HG03064 (cell line): ENCODE measurements around the gene LATS1.
"Not testable (repeated sequence)": the region's sequence is repeated elsewhere in the genome, so short reads cannot be mapped to it uniquely, and the experiment has no call there.

Experiments used
- ATAC-seq: cut with Tn5 transposase; IDR thresholded peaks from one replicate; pipeline ENCODE4 v1.9.1; 2021; ENCODE audit warnings: low read depth; ENCODE audit not compliant: unreplicated experiment

Gene LATS1

DNA sequence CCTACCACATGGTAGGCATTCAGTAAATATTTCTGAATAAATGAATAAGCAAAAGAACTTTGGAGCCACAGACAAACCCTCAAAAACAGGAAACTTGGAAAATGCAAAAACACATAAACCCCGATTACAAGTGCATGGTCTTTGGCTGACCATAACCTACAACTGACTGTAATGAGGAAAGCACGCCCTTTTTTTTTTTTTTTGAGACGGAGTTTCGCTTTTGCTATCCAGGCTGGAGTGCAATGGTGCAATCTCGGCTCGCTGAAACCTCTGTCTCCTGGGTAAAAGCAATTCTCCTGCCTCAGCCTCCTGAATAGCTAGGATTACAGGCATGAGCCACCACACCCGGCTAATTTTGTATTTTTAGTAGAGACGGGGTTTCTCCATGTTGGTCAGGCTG, 11.9 kb upstream of the LATS1 start:
- ATAC-seq = no peak

DNA sequence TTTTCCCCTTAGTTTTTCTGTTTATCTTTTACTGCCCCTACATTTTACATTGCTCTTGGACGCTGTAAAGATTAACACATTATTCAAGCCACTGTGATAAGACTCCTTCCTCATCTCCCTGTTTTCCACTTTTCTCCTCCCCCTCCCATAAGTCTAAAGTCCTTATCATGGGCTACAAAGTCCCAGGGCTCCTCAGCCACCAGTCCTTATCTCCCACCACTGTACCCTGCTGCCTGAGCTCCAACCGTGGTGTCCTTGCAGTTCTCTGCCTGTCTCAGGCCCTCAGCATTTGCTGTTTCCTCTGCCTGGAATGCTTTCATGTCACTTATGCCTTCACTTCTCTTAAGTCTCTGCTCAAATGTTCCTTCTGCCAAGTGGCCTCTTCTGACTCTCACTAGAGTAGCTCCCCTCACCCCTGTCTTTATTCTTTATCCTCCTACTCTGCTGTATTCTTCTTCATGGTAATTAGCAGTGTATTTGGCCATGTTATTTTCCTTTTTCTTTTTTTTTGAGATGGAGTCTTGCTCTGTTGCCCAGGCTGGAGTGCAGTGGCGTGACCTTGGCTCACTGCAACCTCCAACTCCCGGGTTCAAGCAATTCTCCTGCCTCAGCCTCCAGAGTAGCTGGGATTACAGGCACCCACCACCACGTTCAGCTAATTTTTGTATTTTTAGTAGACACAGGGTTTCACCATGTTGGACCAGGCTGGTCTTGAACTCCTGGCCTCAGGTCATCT, 10.8 kb upstream of the LATS1 start:
- ATAC-seq = no peak

DNA sequence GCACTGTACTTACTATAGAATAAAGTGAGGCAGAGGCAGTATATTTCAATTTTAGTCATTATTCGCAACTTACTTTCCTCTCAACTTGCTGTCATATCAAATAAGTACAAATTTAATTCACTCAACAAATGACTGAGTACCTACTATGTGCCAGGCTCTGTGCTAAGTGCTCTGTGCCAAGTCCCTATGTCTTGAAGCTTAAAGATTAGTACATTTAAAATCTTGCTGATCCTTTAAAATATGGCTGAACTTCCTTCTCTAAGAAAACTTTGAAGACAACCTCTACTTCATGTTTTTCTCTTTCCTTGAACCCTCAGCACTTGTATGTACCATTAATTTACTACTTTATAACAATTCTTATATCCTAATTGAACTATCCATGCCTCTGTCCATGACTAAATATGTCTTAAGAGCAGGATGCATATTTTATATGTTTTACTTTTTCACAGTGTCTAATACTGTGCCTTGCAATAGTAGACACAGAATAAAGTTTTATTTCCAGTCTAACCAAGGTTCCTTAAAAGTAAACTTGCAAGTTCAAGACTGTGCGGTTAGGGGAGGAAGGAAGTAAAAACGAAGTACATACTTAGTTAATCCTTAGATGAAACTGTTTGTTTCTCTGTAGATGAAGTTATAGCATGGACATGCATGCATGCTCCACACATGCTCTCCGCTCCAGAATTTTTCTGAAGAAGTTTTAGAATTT, 10.0 kb upstream of the LATS1 start:
- no peak for ATAC-seq

DNA sequence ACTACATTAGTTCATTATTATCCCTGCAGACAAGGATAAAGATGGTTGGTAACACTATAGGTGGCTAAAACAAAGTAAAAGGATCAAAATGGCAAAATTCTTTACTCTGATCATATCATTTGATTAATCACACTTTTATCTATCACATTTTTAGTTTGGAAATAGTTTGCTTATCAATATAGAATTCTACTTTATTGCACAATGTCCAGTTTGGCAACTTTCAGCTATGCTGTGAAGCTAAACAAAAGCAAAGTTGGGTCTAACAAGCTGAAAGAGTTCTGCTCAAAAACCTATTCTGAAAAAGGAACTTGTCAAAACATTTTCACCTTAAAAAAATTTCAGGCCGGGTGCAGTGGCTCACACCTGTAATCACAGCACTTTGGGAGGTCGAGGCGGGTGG, 7.9 kb upstream of the LATS1 start:
- ATAC-seq = no peak

- ATAC-seq = no peak
Measured at GRCh38 chr6:149723771-149724417, 6.0 kb upstream of the LATS1 start.

- no peak for ATAC-seq
Measured at GRCh38 chr6:149723262-149723661, 5.4 kb upstream of the LATS1 start.

DNA sequence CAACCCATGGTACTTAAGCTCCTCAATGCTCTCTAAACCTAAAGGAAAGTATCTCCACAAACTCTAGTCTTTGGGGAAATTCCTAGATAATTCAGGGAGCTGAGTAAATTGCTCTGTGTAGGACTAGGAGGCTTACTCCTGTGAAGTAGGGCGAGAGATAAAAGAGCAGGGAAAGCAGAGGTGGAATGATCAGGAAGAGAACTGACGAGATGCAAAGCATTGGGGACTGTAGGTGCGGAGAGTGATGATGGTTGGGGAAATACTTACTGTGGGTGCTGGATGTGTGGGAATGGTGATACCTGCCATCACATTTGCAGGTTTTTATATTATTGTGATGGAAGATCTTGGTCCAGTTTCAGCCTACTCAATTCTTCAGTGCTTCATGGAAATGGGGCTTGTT, 1.6 kb upstream of the LATS1 start:
- no peak for ATAC-seq

DNA sequence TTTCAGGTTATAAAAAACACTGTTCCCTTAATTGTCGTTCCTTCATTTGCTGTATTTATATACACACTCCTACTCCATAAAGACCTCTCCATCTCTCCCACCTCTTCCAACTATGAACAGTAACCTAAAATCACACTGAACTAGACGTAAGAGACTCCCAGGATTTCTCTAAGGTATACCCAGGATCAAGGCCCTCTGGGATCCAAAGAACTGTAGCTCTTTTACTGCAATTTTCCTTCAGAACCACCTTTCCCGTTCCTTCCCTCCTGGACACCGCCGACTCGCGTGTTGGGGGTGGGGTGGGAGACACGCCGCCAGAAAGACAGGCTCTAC, 680 bp downstream of the LATS1 start:
- ATAC-seq = no peak

DNA sequence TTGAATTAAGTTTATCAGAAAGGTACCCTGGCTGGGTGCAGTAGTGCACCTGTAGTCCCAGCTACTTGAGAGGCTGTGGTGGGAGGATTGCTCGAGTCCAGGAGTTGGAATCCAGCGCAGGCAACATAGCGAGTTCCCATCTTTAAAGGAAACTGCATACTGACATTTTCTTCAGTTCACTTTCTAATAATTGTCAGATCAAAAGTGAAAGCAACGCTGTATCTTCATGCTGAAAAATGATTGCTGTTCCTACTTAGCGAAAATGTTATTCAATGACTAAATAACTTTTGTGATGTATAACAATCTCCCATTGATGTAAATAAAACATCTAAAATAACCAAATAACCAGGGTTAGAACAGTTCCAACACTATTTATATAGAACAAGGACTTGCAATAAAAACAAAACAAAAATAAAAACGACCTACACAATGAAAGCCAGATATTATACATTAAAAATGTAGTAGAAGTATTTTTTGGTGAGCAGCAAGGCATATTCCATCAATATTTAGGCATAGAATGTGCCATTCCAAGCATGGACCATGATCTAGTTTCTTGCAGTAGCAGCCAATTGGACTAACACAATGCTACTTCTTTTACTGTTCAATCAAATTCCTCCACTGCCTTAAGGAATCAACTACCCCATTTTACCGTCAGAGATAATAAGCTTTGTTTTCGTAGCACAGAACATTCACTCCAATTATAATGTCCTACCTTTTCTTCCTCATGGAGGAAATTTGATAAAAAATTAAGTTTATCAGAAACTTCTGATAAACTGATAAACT, 1.5 kb downstream of the LATS1 start:
- ATAC-seq = no peak

- no peak for ATAC-seq
Measured at GRCh38 chr6:149714442-149714841, 3.5 kb downstream of the LATS1 start.

DNA sequence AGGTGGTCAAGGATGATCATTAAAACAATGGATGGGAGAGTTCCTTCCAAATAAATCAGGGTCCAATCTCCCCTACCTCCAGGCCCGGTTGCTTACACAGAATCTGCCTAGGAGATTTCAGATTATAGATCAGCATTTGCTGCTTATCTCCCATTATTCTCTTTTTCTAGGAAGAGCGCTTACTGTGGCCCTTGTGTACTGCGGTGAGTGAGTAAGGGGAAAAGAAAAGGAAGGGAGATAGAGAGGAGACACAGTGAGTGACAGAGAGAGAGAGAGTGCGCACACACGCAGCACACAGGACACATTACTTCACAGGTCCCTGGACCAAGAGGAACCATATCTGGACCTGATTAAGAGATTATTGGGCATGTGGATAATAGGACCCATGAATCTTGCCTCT, 6.2 kb downstream of the LATS1 start:
- no peak for ATAC-seq

DNA sequence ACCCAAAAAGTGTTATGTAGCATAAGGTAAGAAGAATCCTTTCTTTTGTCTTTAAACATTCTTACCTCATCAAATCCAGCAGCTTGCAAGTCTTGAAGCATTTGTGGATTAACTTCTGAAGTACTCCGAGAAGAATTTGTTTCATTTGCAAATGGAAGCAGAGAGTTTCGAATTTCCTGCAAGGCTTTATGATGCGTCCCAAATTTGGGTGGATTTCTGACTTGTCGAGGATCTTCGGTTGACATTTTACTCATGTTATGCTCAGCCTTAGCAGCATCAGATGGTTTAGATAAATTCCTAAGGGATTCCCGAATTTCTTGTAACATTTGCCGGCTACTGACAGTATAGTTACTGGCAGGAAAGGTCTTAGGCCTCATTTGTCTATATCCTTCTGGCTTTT, 16.2 kb downstream of the LATS1 start:
- no peak for ATAC-seq

DNA sequence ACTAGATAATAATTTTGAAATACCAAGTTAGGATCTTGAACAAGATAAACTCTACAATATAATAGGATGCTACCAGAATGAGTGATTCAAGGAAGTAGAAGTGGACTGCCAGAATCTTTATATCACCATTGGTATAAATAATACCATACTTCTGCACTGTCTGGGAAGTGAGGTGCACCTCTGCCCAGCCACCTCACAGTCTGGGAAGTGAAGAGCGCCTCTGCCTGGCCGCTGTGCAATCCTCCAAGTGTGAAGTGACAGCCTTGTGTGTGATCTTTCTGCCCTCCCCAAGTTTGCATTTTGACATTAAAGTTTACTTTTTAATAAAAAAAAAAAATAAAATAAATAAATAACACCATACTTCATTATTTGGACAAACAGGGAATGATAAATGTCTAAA, 18.8 kb downstream of the LATS1 start:
- no peak for ATAC-seq

GRCh38 chr6:149698175-149698574, 19.7 kb downstream of the LATS1 start:
- ATAC-seq = no peak

DNA sequence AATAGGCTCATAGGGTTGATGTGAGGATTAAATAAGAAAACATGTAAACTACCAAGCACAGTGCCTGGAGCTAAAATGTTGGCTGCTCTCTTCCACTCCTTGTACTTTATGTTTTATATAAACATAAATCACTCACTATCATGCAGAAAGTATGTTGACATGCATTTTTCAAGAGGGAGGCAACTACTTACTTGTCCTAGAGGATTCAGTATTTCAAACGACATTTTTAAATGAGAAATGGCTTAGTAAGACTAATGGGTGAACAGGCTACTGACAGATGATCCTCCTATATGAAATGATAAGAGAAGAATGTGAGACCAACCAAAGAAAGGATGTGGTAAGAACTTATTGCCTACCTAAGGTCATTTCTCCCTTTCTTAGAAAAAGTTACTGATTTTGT, 21.0 kb downstream of the LATS1 start:
- no peak for ATAC-seq

- no peak for ATAC-seq
Measured at GRCh38 chr6:149694921-149695320, 23.0 kb downstream of the LATS1 start.

- no peak for ATAC-seq
Measured at GRCh38 chr6:149691201-149691600, 26.7 kb downstream of the LATS1 start.

- ATAC-seq = no peak
Measured at GRCh38 chr6:149686230-149686629, 31.7 kb downstream of the LATS1 start.

DNA sequence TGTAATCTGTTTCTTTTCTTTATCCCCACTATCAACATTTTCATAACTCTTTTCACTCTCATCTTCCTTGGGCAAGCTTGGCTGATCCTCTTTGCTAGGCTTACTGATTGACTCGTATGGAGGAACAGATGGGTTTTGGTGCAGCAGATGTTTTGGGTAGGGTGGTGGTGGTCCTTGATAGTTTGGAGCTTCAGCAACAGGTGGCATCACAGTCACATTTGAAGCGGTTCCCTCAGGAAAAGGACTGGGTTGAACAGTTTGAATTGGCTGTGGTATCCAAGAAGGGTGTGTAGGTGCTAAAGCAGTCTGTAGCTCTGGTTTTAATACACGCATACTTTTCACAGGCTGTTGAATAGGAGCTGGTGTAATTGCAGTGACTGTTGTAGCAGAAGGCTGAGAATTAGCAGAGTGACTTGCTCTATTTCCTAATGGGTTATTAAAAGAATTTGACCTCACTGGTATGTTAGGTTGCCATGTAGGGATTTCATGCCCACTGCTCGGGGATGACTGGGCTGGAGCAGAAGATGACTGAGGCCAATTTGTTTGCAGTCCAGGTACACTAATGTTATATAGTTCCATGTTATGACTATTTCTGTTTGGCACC, 34.5 kb downstream of the LATS1 start:
- no peak for ATAC-seq

- not testable (repeated sequence) for ATAC-seq
Measured at GRCh38 chr6:149681845-149682244, 36.1 kb downstream of the LATS1 start.

- ATAC-seq = no peak
Measured at GRCh38 chr6:149681209-149681608, 36.7 kb downstream of the LATS1 start.
